Measurements from ENCODE around the gene SPRED2.

The SPRED2 gene

GRCh38 chr2:65300761-65301711, 131.4 kb downstream of the SPRED2 start:
- DNase-seq = peak; percentile 86

GRCh38 chr2:65300134-65300760, 132.2 kb downstream of the SPRED2 start:
- DNase-seq = no peak

- peak; percentile 74 for DNase-seq
These were observed 133.2 kb downstream of the SPRED2 start for GRCh38 chr2:65299246-65299645.

GRCh38 chr2:65298089-65298488, 134.3 kb downstream of the SPRED2 start:
- DNase-seq = no peak

- DNase-seq = no peak
These were observed 134.9 kb downstream of the SPRED2 start for GRCh38 chr2:65297544-65297943.

- DNase-seq = no peak
These were observed 135.4 kb downstream of the SPRED2 start for GRCh38 chr2:65296971-65297370.

GRCh38 chr2:65294701-65295100, 137.7 kb downstream of the SPRED2 start:
- DNase-seq = no peak

GRCh38 chr2:65294136-65294535, 138.3 kb downstream of the SPRED2 start:
- DNase-seq = no peak

- no peak for DNase-seq
These were observed 139.0 kb downstream of the SPRED2 start for GRCh38 chr2:65293376-65293775.

- DNase-seq = no peak
These were observed 139.9 kb downstream of the SPRED2 start for GRCh38 chr2:65292461-65293011.

- no peak for DNase-seq
These were observed 140.3 kb downstream of the SPRED2 start for GRCh38 chr2:65292106-65292400.

- DNase-seq = no peak
These were observed 140.9 kb downstream of the SPRED2 start for GRCh38 chr2:65291216-65292105.

GRCh38 chr2:65287364-65287763, 145.0 kb downstream of the SPRED2 start:
- no peak for DNase-seq

- no peak for DNase-seq
These were observed 149.8 kb downstream of the SPRED2 start for GRCh38 chr2:65282477-65283053.

- DNase-seq = no peak
These were observed 150.6 kb downstream of the SPRED2 start for GRCh38 chr2:65281627-65282351.

GRCh38 chr2:65279756-65280155, 152.6 kb downstream of the SPRED2 start:
- no peak for DNase-seq

- no peak for DNase-seq
These were observed 153.8 kb downstream of the SPRED2 start for GRCh38 chr2:65278531-65278981.

- no peak for DNase-seq
These were observed 154.5 kb downstream of the SPRED2 start for GRCh38 chr2:65277791-65278483.

- no peak for DNase-seq
These were observed 155.3 kb downstream of the SPRED2 start for GRCh38 chr2:65277118-65277517.

GRCh38 chr2:65276609-65277008, 155.8 kb downstream of the SPRED2 start:
- no peak for DNase-seq
